Omental fat pad (tissue), 4 donors: ENCODE results near the gene MRPL14. TPM values are rescaled to one million over a fixed set of nuclear protein-coding genes. Genes with fewer than 3 reads are reported as not detected.

Experiments
- ATAC-seq: fragments of 150-250 bp; one replicate; pipeline ENCODE4 v1.9.1; 2016; ENCODE audit warnings: mild to moderate bottlenecking, moderate library complexity; ENCODE audit not compliant: low FRiP score
- DNase-seq: peaks from one replicate; pipeline ENCODE4 v3.0.0-alpha.2; 2019; ENCODE audit warnings: low spot score
- CTCF ChIP-seq, 3 donors: fragments of 450-650 bp; IDR thresholded peaks; one replicate each; pipeline ENCODE4 v1.5.1; 2016 to 2017; ENCODE audit warnings: antibody characterized with exemption in 3 of 3, mild to moderate bottlenecking in 3 of 3, moderate library complexity in 2 of 3
- total RNA-seq, 4 donors: library from RNA; depleted of rRNA; stranded (reverse); fragments of >200 nt; gene quantifications; one replicate each; pipeline ENCODE4 v1.1.0, GENCODE V29; 2016

MRPL14 gene
- total RNA-seq, 4 donors from 2014 or later = 29.2 to 36.3 (median 35.5) TPM

DNA sequence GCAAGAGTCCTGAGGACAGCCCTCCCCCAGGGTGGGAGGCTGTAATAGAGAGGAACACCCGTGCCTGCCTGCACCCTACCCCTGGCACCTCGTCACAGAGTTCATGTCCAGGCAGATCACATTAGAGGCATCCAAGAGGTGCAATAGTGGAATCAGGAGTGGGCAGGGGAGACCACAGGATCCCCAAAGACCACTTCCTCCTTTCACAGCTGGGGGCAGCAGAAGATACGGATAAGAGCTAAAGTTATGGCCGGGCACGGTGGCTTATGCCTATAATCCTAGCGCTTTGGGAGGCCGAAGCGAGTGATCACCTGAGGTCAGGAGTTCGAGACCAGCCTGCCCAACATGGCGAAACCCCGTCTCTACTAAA lies 29.9 kb upstream of the MRPL14 start:
- ATAC-seq = no peak
- TF ChIP-seq CTCF (IDR thresholded peaks at IDR 0.05) = no peak
- DNase-seq = no peak

- no peak for ATAC-seq
- no peak for TF ChIP-seq CTCF (IDR thresholded peaks at IDR 0.05)
- no peak for DNase-seq
Measured at GRCh38 chr6:44156494-44157151, 29.4 kb upstream of the MRPL14 start.

- DNase-seq (no peak), ATAC-seq (no peak)
- no peak for TF ChIP-seq CTCF (IDR thresholded peaks at IDR 0.05)
Measured at GRCh38 chr6:44154067-44154466, 26.8 kb upstream of the MRPL14 start.

GRCh38 chr6:44152533-44152932 lies 25.3 kb upstream of the MRPL14 start:
- DNase-seq (no peak), ATAC-seq (no peak)
- no peak for TF ChIP-seq CTCF (IDR thresholded peaks at IDR 0.05)

- ATAC-seq (no peak), DNase-seq (no peak)
- no peak for TF ChIP-seq CTCF (IDR thresholded peaks at IDR 0.05)
Measured at GRCh38 chr6:44152109-44152461, 24.8 kb upstream of the MRPL14 start.

DNA sequence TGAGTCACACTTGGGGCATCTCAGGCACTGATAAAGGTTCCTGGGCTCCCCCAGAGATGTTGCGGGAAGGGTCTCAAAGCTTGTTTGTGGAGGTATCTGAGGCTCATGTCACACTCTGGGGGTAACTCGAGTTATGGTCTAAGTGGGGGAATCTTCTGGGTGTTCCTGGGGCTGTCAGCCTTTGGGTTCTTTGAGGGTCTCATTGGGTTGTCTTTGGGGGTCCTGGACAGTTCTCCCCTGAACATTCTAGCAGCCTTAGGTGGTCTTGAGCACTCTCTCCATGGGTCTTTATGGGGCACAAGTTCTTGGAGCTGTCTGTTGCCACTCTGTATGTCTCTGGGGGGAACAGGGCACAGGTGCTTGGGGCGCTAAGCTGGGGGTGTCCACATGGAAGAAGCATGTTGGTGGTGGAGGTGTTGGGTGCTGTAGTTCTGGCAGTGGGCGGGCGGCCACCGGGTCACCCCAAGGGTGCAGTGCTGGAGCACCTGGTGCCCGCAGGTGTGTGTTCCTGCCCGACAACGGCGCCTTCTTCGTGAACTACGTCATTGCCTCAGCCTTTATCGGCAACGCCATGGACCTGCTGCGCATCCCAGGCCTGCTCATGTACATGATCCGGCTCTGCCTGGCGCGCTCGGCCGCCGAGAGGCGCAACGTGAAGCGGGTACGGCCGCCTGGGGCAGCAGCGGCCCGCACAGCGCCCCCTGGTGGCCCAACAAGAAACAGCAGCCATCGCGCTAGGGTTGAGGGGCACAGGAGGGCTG lies 24.3 kb upstream of the MRPL14 start:
- ATAC-seq (peak; percentile 84), DNase-seq (peak; percentile 74)
- peak in 2 of 3 donors; percentile 95 to 100 for TF ChIP-seq CTCF (IDR thresholded peaks at IDR 0.05)
